ENCODE results near the gene SNX20.
A peak's percentile ranks its signal among the peaks of the same experiment; 100 is the strongest.

Gene SNX20

DNA sequence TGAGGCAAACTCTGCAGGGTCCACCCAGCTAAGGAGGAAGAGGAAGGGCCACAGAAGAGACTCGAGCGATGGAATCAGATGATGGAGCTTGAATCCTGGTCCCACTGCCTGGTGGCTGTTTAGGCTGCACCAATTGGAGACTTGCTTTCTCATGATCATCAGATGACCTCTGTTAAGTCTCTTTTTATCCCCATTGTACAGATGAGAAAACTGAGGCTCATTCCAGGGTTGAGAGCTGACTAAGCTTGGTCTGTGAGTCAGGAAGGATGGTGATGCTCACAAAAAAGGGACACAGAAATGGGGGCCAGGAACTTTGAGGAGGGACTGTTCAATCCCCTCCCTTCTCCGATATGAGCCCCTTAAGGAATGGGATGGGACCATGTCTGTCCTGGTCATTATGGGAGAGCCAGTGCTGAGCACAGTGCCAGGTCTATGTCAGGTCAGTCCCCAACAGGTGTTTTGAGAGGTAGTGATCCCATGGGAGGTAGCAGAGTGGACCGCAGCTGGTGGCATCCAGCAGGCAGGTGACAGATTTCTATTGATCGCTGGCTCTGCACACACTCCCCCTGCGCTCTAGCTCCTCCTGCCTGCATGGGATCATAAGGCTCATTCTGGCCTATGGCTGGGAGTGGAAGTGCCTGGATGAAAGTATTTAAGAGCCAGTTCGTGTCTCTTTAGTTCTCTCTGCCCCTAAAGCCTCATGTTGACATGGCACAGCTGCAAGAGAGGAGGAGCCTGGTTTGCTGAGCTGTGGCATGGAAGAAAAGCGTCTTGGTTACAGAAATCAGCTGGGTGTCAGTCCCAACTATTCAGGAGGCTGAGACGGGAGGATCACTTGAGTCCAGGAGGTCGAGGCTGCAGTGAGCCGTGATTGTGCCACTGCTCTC lies 27.2 kb downstream of the SNX20 start:
- no peak for DNase-seq

DNA sequence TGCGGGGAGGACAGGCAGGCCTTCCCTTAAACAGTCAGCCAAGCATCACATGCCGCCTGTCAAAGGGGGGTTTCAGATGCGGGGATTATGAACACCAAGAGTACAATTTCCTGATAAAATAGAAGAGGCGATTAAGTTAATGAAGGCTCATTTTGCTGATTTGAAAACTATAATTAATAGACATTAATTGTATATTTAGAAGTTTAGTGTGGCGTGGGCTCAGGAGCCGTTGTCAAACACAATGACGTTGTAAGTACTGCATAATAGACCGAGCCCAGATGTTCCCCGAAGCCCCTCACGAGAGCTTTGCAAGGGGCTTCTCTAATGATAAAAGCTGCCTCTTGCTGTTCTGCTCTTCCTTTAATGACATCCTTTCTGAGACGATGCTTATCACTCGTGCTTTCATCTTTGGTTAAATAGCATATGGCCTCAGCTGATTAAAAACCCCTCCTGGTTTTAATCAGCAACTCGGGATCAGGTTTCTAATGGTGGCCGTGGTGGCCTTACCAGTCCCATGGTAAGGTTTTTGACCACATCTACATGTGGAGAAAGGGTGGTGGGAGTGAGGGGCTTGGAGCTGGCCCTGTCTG lies 28.2 kb downstream of the SNX20 start:
- DNase-seq = no peak

DNA sequence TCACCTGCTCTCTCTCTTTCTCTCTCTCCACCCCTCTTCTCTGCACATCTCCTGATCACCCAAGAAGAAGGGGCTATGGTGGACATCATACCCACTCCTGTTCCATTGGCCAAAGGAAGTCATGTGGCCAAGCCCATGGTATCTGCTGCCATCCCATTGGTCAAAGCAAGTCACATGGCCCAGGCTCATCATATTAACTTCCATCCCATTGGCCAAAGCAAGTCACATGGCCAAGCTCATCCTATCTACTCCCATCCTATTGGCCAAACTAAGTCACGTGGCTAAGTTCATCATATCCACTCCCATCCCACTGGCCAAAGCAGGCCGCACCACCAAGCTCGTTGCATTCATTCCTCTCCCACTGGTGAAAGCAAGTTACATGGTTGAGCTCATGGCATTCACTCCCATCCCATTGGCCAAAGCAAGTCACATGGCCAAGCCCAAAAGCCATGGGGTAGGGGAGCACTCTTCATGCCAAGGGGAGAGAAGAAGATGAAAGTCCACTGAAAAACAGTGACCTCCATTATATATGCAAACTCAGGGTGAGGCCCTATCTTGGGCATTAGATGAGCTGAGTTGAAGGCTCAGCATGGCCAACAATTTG lies 29.2 kb downstream of the SNX20 start:
- no peak for DNase-seq

DNA sequence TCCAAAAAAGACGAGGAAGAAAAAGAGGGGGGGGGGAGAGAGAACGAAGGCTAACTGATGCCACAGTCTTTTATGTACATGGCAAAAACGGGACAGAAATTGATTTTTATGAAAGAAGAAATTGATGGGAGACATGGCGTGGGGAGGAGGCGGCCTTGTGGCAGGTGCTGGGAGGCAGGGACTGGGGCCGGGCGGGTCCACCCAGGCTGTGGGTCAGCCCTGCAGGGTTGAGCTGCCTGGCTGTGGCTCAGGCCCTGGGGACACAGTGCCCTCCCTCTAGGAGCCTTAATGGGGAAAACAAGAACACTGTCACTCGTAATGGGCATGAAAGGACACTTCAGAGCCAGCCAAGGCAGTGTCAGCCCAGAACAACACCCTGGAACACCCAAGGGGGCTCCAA lies 34.8 kb downstream of the SNX20 start:
- no peak for DNase-seq

DNA sequence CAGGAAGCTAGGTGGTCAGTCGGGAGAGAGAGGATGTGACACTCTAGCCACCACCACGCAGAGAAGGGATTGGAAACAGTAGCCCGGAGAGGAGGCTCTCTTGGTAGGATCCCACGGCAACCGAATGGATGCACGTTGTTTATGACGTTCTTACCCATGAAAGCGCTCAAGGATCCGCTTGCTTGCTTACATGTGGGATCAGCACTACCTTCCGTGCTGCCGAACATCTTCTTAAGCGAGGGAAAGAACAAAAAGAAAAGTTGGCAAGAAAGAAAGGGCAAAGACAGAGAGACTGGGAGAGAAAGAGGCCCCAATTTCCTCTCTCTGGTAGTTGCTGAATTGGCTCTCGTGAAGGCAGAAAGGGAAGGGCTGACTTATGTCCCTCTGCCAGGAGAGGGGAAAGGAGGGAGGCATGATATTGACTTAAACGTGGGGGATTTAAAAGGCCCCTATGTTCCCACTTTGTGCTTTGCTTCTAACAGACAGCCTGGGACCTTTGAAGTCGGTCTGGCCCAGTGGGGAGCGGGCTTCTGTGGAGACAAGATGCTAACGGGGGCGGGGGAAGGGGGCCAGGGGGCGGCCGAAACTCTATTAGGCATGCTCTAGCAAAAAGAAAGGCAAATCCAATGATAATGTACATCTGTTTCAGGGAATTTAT lies 35.4 kb downstream of the SNX20 start:
- no peak for DNase-seq

DNA sequence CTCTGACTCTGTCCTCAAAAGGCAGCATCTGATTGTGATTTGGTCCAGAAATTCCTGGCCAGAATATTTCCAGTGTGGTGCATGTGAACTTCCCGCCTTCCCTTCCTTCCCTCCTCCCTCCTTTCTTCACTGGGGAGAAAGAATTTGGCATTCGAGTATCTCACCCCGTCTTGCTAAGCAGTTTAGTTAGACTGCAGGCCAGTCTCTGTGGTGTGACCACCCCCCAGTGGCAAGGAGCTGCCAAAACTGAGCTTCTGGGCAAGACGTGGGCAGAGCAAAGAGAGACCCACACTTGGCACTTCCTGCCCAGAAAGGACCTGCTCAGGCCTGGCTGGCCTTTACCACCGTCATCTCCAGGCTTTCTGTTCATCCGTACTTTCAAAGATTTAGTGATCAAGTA lies 36.4 kb downstream of the SNX20 start:
- peak; percentile 15 for DNase-seq

DNA sequence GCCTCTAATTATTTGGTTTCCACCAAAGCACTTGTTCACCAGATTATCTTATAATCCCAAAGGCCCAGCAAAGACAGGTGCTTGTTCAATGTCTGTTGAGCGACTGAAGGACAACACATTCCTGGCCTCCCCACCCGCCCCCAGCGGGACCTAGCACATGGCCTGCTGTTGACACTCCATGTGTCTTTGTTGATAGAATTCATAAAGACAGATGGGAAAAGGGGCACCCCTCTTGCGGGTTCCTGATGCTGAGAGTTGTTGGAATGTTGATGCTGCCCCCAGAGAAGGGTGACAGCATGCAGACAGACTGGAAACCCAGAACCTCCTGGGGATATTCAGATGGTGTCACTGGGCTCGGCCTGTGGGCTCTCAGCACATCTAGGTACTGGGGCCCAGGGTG lies 36.9 kb downstream of the SNX20 start:
- no peak for DNase-seq

DNA sequence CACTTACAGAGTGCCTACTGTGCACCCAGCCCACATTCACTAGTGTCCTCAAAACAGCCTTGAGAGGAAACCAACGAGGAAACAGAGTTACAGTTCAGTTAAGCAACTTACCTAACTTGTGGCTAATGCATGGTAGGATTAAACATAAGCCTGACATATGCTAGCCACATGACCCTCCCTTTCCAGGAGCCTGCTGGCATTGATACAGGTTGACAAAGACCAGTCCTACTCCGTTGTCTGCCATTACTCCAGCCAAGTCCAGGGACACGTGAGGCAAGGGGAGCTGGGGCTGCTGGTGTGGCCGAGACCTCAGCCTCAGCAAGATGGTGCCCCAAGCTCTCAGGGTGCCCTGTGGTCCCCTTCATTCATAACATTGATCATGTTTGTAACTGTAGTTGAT lies 37.9 kb downstream of the SNX20 start:
- no peak for DNase-seq

DNA sequence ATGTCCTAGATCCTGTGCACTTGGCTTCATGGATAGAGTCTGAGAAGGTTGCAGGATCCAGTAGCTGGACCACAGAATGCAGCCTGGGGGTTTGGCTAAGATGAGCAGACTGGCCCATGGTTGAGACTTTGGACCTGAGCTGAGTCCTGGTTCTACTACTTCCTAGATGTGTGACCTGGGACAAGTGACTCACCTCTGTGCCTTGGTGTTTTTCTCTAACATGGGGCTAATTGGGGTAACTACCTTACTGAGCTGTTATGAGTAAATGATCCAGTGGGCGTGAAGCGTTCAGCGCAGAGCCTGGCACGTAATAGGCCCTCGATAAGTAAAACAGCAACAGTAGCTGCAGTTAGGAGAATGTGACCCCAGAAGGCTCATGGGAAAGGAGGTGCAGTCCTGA lies 38.8 kb downstream of the SNX20 start:
- no peak for DNase-seq

DNA sequence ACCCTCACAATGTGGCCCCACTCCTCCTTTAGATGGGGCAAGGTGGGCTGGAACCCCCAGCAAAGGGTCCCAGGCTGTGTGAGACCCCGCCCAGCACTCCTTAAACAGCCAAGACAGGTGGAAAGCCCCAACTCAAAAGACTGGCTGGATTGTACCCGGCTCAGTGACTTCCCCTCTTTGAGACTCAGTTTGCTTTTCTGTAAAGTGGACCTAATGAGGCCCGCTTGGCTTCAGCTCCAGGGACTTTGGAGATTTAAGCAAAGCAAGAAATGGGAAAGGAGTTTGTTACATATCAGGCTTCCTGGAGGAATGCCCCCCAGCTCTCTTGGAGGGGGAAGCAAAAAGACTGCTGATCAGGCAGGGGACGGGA lies 39.3 kb downstream of the SNX20 start:
- DNase-seq = no peak

DNA sequence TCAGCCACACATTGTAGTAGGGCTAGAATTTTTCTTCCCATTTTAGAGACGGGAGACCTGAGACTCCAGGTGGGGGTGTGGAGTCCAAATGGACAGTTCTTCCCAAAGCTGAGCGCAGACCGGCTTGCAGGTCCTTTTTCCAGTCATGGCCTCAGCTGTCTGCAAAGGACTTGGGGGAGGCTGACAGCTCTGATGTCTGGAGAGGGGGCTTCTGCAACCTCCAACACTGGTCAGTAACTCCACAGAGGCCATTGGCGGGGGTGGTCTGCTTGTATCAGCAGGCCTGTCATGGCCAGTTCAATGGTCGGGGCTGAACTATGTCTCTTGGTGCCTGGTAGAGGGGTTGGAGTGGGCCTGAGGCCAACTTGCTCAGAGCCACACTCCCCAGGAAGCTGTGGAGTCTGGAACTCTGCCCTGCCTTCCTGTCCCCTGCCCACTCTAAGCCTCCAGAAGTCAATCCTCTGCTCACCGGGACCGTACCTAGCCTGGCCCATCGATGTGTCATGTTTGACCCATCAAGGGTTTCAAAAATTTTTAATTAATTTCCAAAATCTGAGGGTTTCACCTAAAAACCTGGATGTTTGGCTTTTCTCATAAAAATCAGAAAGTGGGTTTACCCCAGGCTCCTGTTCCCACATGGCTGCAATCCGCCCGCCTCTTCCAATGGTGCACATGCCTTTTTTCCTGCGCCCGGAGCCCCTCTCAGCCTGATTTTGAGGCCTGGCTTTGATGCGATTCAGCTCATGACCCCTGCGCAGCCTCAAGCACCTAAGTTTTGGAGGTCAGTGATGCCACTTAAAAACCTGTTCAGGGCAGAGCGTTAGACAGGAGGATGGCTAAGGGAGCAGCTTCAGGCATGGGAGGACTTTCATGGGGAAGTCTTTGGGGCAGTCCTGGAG lies 39.9 kb downstream of the SNX20 start:
- DNase-seq = no peak

DNA sequence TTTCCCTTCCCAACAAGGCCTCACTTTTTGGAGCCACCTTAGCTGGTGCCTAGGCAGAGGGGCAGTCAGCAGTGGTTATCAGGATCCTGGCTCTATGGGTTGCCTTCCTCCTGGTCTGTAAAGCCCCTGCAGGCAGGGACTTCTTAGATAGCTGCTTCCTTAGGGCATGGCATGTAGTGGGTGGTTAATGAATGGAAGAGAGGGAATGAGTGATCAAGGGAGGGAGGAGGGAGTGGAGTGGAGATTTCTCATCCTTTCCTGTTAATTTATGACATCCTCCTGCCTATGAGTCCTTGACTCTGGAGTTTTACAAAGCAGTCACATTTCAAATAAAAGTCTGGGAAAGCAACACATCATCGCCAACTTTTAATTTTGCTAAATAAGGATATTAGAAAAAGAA lies 40.7 kb downstream of the SNX20 start:
- no peak for DNase-seq

DNA sequence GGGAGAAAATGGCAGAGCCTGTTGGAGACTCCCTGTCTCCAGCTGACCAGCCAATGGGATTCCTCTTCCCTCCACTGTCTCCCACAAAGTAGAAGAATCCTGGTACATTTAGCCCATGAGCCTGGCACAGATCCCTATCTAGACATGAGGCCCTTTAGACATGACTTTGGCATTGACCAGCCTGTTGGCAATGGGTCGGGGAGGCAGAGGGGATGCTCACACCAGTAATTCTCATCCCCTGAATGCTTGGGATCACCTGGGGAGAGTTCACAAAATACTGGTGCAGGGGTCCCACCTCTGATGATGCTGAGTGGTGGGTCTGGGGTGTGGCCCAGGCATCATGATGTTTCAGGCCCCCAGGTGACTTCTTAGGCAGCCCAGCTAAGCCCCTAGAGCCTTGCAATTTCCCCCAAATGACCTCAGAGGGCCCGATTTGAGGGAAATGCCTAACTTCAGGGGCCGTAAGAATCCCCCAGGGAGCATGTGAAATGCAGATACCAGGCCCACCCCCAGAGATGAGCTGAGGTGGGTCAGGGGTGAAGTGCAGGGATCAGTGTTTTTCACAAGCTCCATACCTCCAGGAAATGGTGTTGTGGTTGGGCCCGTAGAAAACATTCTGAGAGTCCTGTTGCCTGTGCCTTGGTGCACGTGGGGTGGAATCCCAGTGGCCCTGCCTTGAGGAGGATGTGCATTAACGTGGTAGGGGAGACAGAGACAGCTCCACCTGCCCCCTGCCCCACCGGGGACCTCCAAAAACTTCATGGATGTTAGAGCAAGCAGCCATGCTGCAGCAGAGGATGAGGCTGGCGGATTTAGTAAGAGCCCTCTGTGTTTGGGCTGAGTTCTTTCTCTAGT lies 42.1 kb downstream of the SNX20 start:
- DNase-seq = no peak

DNA sequence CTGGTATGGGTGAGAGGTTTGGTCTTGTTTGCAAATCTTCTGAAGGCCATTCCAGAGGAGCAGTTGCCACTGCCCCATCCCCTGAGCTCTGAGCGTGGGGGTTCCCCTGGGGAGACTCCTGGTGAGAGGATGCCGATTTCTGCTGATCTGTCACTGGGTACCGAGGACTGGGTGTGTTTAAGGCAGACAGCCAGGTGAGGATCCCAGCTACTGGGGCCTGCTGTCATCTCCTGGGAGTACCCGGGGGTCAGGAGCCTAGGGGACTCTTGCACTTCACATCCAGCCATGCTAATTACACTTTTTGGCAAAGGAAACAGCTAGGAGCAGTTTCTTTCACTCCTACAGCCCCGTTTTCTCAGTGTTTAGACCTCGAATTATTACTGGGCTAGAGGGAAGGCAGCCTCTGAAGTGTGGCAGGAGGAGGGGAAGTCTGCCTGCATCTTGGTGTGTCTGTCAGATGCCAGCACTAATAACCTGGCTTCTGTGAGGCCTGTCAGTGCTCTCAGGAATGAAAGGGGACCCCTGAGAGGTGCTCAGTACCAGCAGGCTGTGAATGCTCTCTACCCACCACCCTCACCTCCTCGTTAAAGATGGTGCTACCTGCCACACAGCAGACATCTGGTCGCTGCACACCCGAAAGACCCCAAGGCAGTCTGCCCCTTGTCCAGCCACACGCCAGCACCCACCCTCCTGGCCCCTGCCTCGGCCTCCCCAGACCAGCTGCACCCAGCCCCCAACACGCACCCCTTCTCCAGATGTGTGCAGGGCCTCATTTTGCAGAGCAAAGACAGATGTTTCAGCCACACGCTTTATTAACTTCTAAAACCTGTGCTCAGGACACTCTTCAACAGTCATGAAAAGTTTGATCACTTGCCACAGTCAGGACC lies 43.2 kb downstream of the SNX20 start:
- DNase-seq = no peak

DNA sequence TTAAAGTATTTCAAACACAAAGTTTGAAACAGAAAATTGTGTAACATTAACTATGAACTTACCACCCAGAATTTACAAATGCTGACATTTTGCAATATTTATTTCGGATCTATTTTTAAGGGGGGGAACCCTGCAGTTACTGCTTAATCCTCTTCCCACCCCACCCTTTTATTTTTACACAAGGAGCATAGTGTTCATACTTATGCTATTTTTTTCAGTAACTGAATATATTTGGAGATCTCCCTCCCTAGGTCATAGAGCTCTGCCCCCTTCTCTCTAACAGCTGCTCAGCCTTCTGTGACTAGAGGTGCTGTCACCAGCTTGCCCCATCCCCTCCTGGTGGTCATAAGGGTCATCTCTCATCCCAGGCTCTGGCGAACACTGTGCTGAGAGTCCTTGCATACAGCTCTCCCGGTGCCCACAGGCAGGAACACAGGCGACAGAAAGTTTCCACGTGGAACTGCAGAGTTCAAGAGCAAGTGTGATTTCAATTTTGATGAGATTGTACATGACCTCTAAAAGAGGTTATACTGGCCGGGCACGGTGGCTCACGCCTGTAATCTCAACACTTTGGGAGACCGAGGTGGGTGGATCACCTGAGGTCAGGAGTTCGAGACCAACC lies 44.2 kb downstream of the SNX20 start:
- no peak for DNase-seq

DNA sequence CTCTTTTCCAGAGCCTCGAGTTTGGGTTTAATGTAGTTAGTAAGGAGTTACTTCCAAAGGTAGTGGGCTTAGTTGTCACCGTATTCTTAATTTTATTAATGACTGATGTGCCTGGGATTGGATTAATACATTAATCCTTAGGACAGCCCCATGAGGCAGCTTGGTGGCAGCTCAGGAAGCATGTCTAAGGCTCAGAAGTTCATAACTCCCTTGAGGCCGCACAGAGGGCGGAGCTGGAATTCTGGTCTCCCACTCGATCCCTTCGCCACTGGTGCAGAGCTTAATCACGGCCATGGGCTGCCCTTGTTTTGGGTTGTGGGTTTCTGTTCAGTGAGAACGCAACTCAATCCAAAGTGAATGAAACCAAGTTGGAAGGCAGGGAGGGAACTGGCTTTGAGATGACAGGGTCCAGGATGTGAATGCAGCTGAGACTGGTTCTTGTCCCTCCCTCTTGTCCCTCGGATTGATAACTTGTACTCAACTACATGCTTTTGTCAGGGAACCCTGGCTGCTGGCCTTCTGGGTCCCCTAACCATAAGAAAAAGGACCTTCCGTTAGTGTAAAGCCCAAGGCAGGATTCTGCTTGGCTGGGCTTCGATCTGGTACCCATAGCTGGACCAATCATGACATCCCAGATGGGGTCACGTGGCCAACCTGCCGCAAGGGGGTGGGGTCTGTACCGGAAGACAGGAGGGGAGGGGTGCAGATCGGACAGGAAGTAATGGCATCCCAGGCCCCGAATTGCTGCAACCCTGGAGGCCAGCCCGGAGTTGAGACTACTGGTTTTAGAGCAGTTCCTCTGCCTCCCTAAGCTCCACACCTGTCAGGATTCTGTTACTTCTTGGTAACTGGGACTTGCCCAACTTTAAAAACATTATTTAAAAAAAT lies 45.4 kb downstream of the SNX20 start:
- DNase-seq = no peak

DNA sequence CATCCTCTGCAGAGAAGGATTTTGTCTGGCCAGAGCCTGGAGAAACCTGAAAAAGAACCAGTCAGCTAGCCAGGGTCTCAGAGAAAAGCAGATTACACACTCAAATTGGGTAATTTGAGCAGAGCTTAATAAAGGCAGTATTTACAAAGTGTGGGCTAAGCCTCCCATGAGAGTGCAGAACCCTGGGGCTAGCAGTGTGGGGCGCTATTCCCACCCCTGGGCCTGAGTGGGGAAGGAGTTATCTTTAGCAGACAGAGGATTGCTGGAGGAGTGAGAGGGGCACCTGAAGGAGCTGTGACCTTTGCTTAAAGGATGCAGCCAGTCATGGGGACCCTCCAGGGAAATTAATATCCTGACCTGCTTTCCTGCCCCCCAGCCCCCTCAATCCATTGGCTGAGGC lies 46.2 kb downstream of the SNX20 start:
- no peak for DNase-seq

DNA sequence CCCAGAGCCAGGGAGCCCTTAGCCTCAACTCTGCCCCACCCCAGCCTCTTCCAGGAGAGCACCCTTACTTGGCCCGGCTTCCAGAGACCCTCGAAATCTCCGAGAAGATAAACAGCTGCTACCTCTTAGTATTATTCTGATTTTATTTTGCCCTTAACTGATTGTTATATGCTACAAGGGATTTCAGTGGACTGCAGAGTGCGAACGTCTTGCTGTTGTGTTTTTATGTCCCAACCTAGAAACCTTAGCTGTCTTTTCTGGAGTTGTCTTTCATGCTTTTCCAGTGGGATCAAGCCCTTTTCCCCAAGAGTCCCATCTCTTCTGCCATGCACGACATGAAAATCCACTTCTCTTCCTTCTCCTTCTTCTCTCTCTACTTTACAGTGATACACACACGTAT lies 47.0 kb downstream of the SNX20 start:
- DNase-seq = no peak
